IPS-18a (cell line): Measurements from ENCODE around the gene OLFM2.
"Not testable (repeated sequence)": the region's sequence is repeated elsewhere in the genome, so short reads cannot be mapped to it uniquely, and the experiment has no call there.

Experiments used
- H3K27ac ChIP-seq: one replicate; pipeline ENCODE4 v1.5.1; 2013; ENCODE audit warnings: low read length
- H3K27me3 ChIP-seq: one replicate; pipeline ENCODE4 v1.6.1; 2013; ENCODE audit warnings: mild to moderate bottlenecking, low read length; ENCODE audit not compliant: control insufficient read depth, insufficient read depth
- H3K36me3 ChIP-seq: one replicate; pipeline ENCODE4 v1.6.1; 2013; ENCODE audit warnings: low read depth, low read length; ENCODE audit not compliant: control insufficient read depth
- H3K4me1 ChIP-seq: one replicate; pipeline ENCODE4 v1.6.1; 2013; ENCODE audit warnings: low read depth, low read length; ENCODE audit not compliant: control insufficient read depth
- H3K4me3 ChIP-seq: one replicate; pipeline ENCODE4 v1.5.1; 2013; ENCODE audit warnings: low read length
- H3K9ac ChIP-seq: one replicate; pipeline ENCODE4 v1.6.1; 2013; ENCODE audit warnings: mild to moderate bottlenecking, low read length, moderate library complexity
- H3K9me3 ChIP-seq: one replicate; pipeline ENCODE4 v1.6.1; 2013; ENCODE audit warnings: low read depth, low read length; ENCODE audit not compliant: control insufficient read depth

Gene OLFM2

GRCh38 chr19:9854282-9854846 lies 82.0 kb downstream of the OLFM2 start:
- H3K27ac ChIP-seq, result no peak overlapping the region
- no peaks in the 10 kb centered on the region for H3K9me3 ChIP-seq
- no peaks in the 10 kb centered on the region for H3K4me1 ChIP-seq
- peaks cover 16% of the 10 kb centered on the region for H3K36me3 ChIP-seq
- H3K9ac ChIP-seq, result no peak overlapping the region
- H3K27me3 ChIP-seq, result no peaks in the 10 kb centered on the region
- H3K4me3 ChIP-seq, result no peak overlapping the region

GRCh38 chr19:9850235-9850959 lies 85.9 kb downstream of the OLFM2 start:
- H3K27me3 ChIP-seq, result no peaks in the 10 kb centered on the region
- peaks cover 5% of the 10 kb centered on the region for H3K36me3 ChIP-seq
- H3K27ac ChIP-seq, result no peak overlapping the region
- H3K4me1 ChIP-seq, result no peaks in the 10 kb centered on the region
- no peak overlapping the region for H3K4me3 ChIP-seq
- no peak overlapping the region for H3K9ac ChIP-seq
- no peaks in the 10 kb centered on the region for H3K9me3 ChIP-seq

- Histone ChIP-seq H3K4me1 (no peaks in the 10 kb centered on the region), H3K9me3 (no peaks in the 10 kb centered on the region), H3K4me3 (no peak overlapping the region), H3K9ac (no peak overlapping the region), H3K27me3 (no peaks in the 10 kb centered on the region), H3K36me3 (peaks cover 9% of the 10 kb centered on the region), H3K27ac (no peak overlapping the region)
Measured at GRCh38 chr19:9849791-9850190, 86.5 kb downstream of the OLFM2 start.

GRCh38 chr19:9848762-9849161 lies 87.6 kb downstream of the OLFM2 start:
- no peaks in the 10 kb centered on the region for H3K4me1 ChIP-seq
- H3K36me3 ChIP-seq, result peaks cover 12% of the 10 kb centered on the region
- no peaks in the 10 kb centered on the region for H3K9me3 ChIP-seq

GRCh38 chr19:9848060-9848459 lies 88.3 kb downstream of the OLFM2 start:
- Histone ChIP-seq H3K36me3 (peaks cover 17% of the 10 kb centered on the region), H3K27ac (no peak overlapping the region), H3K27me3 (no peaks in the 10 kb centered on the region), H3K4me3 (no peak overlapping the region), H3K9ac (no peak overlapping the region), H3K4me1 (no peaks in the 10 kb centered on the region), H3K9me3 (no peaks in the 10 kb centered on the region)

More at GRCh38 chr19:9848762-9849161, 87.6 kb downstream of the OLFM2 start:
- no peak overlapping the region for H3K4me3 ChIP-seq
- no peak overlapping the region for H3K9ac ChIP-seq
- no peaks in the 10 kb centered on the region for H3K27me3 ChIP-seq
- H3K27ac ChIP-seq, result no peak overlapping the region

GRCh38 chr19:9847087-9847671 lies 89.1 kb downstream of the OLFM2 start:
- Histone ChIP-seq H3K9me3 (no peaks in the 10 kb centered on the region), H3K9ac (no peak overlapping the region), H3K36me3 (peaks cover 25% of the 10 kb centered on the region), H3K4me1 (no peaks in the 10 kb centered on the region), H3K27ac (no peak overlapping the region), H3K27me3 (no peaks in the 10 kb centered on the region), H3K4me3 (no peak overlapping the region)

GRCh38 chr19:9843626-9844273 lies 92.6 kb downstream of the OLFM2 start:
- peaks cover 44% of the 10 kb centered on the region for H3K36me3 ChIP-seq
- H3K9me3 ChIP-seq, H3K27ac ChIP-seq, H3K4me1 ChIP-seq, H3K27me3 ChIP-seq, H3K4me3 ChIP-seq, H3K9ac ChIP-seq: not testable (repeated sequence)

- H3K4me3 ChIP-seq, result no peak overlapping the region
- H3K27me3 ChIP-seq, result no peaks in the 10 kb centered on the region
- no peaks in the 10 kb centered on the region for H3K4me1 ChIP-seq
- H3K27ac ChIP-seq, result no peak overlapping the region
- no peaks in the 10 kb centered on the region for H3K9me3 ChIP-seq
- H3K9ac ChIP-seq, result no peak overlapping the region
- peaks cover 48% of the 10 kb centered on the region for H3K36me3 ChIP-seq
Measured at GRCh38 chr19:9842834-9843625, 93.3 kb downstream of the OLFM2 start.

GRCh38 chr19:9839415-9839814 lies 96.9 kb downstream of the OLFM2 start:
- peaks cover 41% of the 10 kb centered on the region for H3K36me3 ChIP-seq

GRCh38 chr19:9838324-9838723 lies 98.0 kb downstream of the OLFM2 start:
- Histone ChIP-seq H3K9ac (no peak overlapping the region), H3K4me3 (no peak overlapping the region), H3K4me1 (peaks cover 4% of the 10 kb centered on the region), H3K27ac (no peak overlapping the region), H3K27me3 (no peaks in the 10 kb centered on the region), H3K9me3 (no peaks in the 10 kb centered on the region), H3K36me3 (peaks cover 34% of the 10 kb centered on the region)

More at GRCh38 chr19:9839415-9839814, 96.9 kb downstream of the OLFM2 start:
- peaks cover 4% of the 10 kb centered on the region for H3K4me1 ChIP-seq
- H3K9ac ChIP-seq, result no peak overlapping the region
- H3K9me3 ChIP-seq, result no peaks in the 10 kb centered on the region
- no peak overlapping the region for H3K27ac ChIP-seq
- no peak overlapping the region for H3K4me3 ChIP-seq
- H3K27me3 ChIP-seq, result no peaks in the 10 kb centered on the region

GRCh38 chr19:9836021-9836420 lies 100.3 kb downstream of the OLFM2 start:
- no peak overlapping the region for H3K27ac ChIP-seq
- peak overlapping the region; percentile 46 for H3K9ac ChIP-seq
- H3K4me1 ChIP-seq, result peaks cover 4% of the 10 kb centered on the region
- H3K9me3 ChIP-seq, result no peaks in the 10 kb centered on the region
- H3K27me3 ChIP-seq, result no peaks in the 10 kb centered on the region
- H3K4me3 ChIP-seq, result peak overlapping the region; percentile 68
- H3K36me3 ChIP-seq, result peaks cover 12% of the 10 kb centered on the region
